ENCODE data around the gene SLX4IP. TPM values are rescaled to one million over a fixed set of nuclear protein-coding genes. Genes with fewer than 3 reads are reported as not detected.
"Not testable (repeated sequence)": the region's sequence is repeated elsewhere in the genome, so short reads cannot be mapped to it uniquely, and the experiment has no call there.

Gene SLX4IP
- total RNA-seq, 1 donor from 2014 or later = 6.8 TPM

GRCh38 chr20:10415013-10415650 lies 20.0 kb upstream of the SLX4IP start:
- no peaks in the 10 kb centered on the region for H3K27me3 Mint-ChIP-seq (ENCODE audit: unreplicated experiment)
- TF ChIP-seq, protein P1, sequence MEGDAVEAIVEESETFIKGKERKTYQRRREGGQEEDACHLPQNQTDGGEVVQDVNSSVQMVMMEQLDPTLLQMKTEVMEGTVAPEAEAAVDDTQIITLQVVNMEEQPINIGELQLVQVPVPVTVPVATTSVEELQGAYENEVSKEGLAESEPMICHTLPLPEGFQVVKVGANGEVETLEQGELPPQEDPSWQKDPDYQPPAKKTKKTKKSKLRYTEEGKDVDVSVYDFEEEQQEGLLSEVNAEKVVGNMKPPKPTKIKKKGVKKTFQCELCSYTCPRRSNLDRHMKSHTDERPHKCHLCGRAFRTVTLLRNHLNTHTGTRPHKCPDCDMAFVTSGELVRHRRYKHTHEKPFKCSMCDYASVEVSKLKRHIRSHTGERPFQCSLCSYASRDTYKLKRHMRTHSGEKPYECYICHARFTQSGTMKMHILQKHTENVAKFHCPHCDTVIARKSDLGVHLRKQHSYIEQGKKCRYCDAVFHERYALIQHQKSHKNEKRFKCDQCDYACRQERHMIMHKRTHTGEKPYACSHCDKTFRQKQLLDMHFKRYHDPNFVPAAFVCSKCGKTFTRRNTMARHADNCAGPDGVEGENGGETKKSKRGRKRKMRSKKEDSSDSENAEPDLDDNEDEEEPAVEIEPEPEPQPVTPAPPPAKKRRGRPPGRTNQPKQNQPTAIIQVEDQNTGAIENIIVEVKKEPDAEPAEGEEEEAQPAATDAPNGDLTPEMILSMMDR (IDR thresholded peaks at IDR 0.05; ENCODE audit: unreplicated experiment) = no peak
- no peak overlapping the region for H3K4me3 Mint-ChIP-seq (ENCODE audit: unreplicated experiment)
- no peaks in the 10 kb centered on the region for H3K36me3 Mint-ChIP-seq (ENCODE audit: low read depth, unreplicated experiment)
- H3K9me3 Mint-ChIP-seq (ENCODE audit: unreplicated experiment) = no peaks in the 10 kb centered on the region
- DNase-seq (ENCODE audit: low spot score) = no peak
- H3K27ac Mint-ChIP-seq (ENCODE audit: unreplicated experiment) = peak overlapping the region; percentile 57
- H3K4me1 Mint-ChIP-seq (ENCODE audit: unreplicated experiment) = peaks cover 7% of the 10 kb centered on the region

- not testable (repeated sequence) for H3K36me3 Mint-ChIP-seq (ENCODE audit: low read depth, unreplicated experiment); H3K4me3 Mint-ChIP-seq (ENCODE audit: unreplicated experiment); DNase-seq (ENCODE audit: low spot score); H3K4me1 Mint-ChIP-seq (ENCODE audit: unreplicated experiment); H3K9me3 Mint-ChIP-seq (ENCODE audit: unreplicated experiment); H3K27me3 Mint-ChIP-seq (ENCODE audit: unreplicated experiment); H3K27ac Mint-ChIP-seq (ENCODE audit: unreplicated experiment)
Measured at GRCh38 chr20:10417218-10417617, 17.9 kb upstream of the SLX4IP start.

GRCh38 chr20:10419550-10420133 lies 15.5 kb upstream of the SLX4IP start:
- no peak overlapping the region for H3K27ac Mint-ChIP-seq (ENCODE audit: unreplicated experiment)
- no peaks in the 10 kb centered on the region for H3K9me3 Mint-ChIP-seq (ENCODE audit: unreplicated experiment)
- H3K4me1 Mint-ChIP-seq (ENCODE audit: unreplicated experiment) = peaks cover 7% of the 10 kb centered on the region
- H3K27me3 Mint-ChIP-seq (ENCODE audit: unreplicated experiment) = no peaks in the 10 kb centered on the region
- no peak for DNase-seq (ENCODE audit: low spot score)
- H3K36me3 Mint-ChIP-seq (ENCODE audit: low read depth, unreplicated experiment) = no peaks in the 10 kb centered on the region
- H3K4me3 Mint-ChIP-seq (ENCODE audit: unreplicated experiment) = no peak overlapping the region
- TF ChIP-seq, protein P1 (IDR thresholded peaks at IDR 0.05; ENCODE audit: unreplicated experiment) = no peak

- Mint-ChIP-seq H3K36me3 (ENCODE audit: low read depth, unreplicated experiment) (no peaks in the 10 kb centered on the region), H3K4me1 (ENCODE audit: unreplicated experiment) (peaks cover under 1% of the 10 kb centered on the region), H3K27me3 (ENCODE audit: unreplicated experiment) (peaks cover 4% of the 10 kb centered on the region), H3K4me3 (ENCODE audit: unreplicated experiment) (no peak overlapping the region), H3K9me3 (ENCODE audit: unreplicated experiment) (no peaks in the 10 kb centered on the region), H3K27ac (ENCODE audit: unreplicated experiment) (no peak overlapping the region)
- TF ChIP-seq, protein P1 (IDR thresholded peaks at IDR 0.05; ENCODE audit: unreplicated experiment) = no peak
- no peak for DNase-seq (ENCODE audit: low spot score)
Measured at GRCh38 chr20:10423735-10424134, 11.4 kb upstream of the SLX4IP start.

DNA sequence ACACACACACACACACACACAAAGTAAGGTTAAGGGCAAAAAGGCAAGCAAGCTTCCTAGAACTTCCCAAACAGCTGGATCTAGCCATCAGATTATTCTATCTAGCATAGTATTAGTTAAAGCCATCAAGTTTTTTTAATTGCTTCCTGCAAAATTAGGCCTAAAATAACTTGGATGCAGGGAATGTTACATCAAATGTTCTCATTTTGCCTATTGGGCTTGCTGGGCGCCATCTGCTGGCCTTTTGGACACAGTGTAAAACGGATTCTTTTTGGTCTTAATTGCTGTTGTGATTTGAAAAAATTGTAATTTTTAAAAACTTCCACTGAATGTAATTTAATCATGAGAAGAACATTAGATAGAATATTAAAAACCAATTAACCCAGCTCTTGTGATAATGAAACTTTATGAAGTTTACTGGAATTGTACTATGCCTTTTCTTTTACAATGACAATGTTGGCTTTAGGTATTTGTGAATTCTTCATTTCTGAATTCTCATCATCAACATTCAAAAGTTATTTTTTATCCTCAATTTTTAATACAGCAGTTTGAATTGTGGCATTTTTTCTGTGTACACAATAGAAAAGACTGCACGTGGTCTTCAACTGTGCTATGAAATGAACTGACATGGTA lies 7.9 kb upstream of the SLX4IP start:
- no peaks in the 10 kb centered on the region for H3K36me3 Mint-ChIP-seq (ENCODE audit: low read depth, unreplicated experiment)
- H3K27ac Mint-ChIP-seq (ENCODE audit: unreplicated experiment) = no peak overlapping the region
- no peaks in the 10 kb centered on the region for H3K9me3 Mint-ChIP-seq (ENCODE audit: unreplicated experiment)
- peaks cover 4% of the 10 kb centered on the region for H3K27me3 Mint-ChIP-seq (ENCODE audit: unreplicated experiment)
- TF ChIP-seq, protein P1 (IDR thresholded peaks at IDR 0.05; ENCODE audit: unreplicated experiment) = peak; percentile 64
- H3K4me3 Mint-ChIP-seq (ENCODE audit: unreplicated experiment) = no peak overlapping the region
- DNase-seq (ENCODE audit: low spot score) = peak; percentile 41
- peaks cover 13% of the 10 kb centered on the region for H3K4me1 Mint-ChIP-seq (ENCODE audit: unreplicated experiment)

Measured in endothelial cell (in vitro differentiated cells).